ENCODE results near the gene EML6.
"Not testable (repeated sequence)": the region's sequence is repeated elsewhere in the genome, so short reads cannot be mapped to it uniquely, and the experiment has no call there.

GRCh38 chr2:54698926-54699325 is 24.5 kb upstream of the EML6 start:
- TF ChIP-seq CTCF (IDR thresholded peaks at IDR 0.05); RAD21 (IDR thresholded peaks at IDR 0.05; ENCODE audit: low read length); REST (IDR thresholded peaks at IDR 0.05; ENCODE audit: low read depth, low read length); FOXJ3 (CRISPR knock-in tag; IDR thresholded peaks at IDR 0.05); SIN3A (IDR thresholded peaks at IDR 0.05; ENCODE audit: borderline replicate concordance, low read depth, low read length); RCOR1 (IDR thresholded peaks at IDR 0.05; ENCODE audit: low read length); USF2 (IDR thresholded peaks at IDR 0.05; ENCODE audit: borderline replicate concordance, low read depth, low read length): not testable (repeated sequence)

All from SK-N-SH (cell line).